ENCODE results near the gene ATP9A. TPM values are rescaled to one million over a fixed set of nuclear protein-coding genes. Genes with fewer than 3 reads are reported as not detected.
A peak's percentile ranks its signal among the peaks of the same experiment; 100 is the strongest.

Gene ATP9A
- total RNA-seq, 1 experiment from 2014 or later = 16.8 TPM

DNA sequence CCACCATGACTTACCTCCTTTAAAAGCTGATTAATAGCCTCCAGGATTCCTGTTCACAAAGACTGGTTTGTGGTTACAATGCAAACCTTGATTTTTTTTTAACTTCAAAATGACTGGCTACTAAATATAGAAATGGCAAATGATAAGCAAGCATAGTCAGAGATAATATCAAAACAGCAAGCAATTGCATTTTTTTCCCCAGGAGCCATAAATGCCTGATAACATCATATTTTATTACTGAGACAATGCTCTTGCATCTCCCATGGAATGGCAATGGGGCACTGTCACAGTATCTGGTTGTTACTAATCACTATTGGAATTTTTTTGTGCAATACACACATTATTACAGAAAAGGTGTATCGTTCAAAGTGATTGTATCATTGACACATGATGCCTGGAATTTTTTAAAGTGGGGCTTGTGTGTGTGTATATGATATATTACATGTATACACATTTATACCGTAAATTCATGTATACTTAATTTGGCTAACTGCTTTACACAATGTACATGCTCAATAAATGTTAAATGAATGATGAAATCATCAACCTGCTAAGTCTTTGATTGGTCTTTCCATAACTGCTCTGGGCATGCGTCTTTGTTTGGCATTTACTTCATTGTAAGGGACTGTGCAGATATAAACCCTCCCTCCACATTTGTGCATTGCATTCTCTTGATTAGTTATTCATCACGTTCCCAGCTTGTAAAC, 35.1 kb upstream of the ATP9A start (continued):
- TF ChIP-seq, protein P1, sequence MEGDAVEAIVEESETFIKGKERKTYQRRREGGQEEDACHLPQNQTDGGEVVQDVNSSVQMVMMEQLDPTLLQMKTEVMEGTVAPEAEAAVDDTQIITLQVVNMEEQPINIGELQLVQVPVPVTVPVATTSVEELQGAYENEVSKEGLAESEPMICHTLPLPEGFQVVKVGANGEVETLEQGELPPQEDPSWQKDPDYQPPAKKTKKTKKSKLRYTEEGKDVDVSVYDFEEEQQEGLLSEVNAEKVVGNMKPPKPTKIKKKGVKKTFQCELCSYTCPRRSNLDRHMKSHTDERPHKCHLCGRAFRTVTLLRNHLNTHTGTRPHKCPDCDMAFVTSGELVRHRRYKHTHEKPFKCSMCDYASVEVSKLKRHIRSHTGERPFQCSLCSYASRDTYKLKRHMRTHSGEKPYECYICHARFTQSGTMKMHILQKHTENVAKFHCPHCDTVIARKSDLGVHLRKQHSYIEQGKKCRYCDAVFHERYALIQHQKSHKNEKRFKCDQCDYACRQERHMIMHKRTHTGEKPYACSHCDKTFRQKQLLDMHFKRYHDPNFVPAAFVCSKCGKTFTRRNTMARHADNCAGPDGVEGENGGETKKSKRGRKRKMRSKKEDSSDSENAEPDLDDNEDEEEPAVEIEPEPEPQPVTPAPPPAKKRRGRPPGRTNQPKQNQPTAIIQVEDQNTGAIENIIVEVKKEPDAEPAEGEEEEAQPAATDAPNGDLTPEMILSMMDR (IDR thresholded peaks at IDR 0.05 in 2 of 3, conservative IDR thresholded peaks at IDR 0.05 in 1 of 3; ENCODE audit: borderline replicate concordance in 1 of 3, insufficient read depth in 1 of 3, low read depth in 2 of 3, low read length in 2 of 3) = no peak
- TF ChIP-seq CBX3 (IDR thresholded peaks at IDR 0.05; ENCODE audit: low read depth) (no peak), FOSL1 (IDR thresholded peaks at IDR 0.05; ENCODE audit: low read depth) (no peak), ZNF274 (IDR thresholded peaks at IDR 0.05; ENCODE audit: low read depth, low read length) (no peak), POLR2AphosphoS5 (IDR thresholded peaks at IDR 0.05; ENCODE audit: low read depth, low read length) (no peak), RAD21 (IDR thresholded peaks at IDR 0.05; ENCODE audit: low read depth) (no peak), SP1 (IDR thresholded peaks at IDR 0.05; ENCODE audit: low read depth) (no peak)

DNA sequence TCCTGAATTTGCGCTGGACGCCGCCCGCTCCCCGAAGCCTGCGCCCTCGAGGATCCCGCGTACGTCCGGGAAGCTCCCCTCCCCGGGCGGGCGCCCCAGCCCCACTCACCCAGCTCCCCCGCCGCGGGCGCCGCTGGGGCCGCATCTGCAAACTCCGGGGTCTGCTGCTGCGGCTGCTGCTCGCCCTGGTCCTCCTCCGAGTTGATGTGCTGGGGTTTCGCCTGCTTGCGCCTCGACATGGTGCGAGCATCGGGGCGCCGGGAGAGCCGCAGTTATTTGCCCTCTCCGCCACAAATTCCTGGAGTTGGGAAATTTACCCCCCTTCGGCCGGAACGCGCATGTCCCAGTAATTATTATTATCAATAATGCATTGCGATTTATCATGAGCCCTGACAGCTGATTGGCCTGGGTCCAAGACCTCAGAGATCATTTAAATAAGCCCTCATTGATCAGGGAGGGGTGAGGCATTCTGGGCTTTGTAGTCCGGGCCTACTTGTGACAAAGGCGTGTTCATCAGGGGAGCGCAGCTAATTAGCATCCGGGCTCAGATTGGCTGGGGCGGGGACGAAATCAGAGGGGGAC, 34.1 kb upstream of the ATP9A start, which contains the start of gene SALL4:
Gene SALL4 (minus strand): TSS at position 352 of the 582 bp plus-strand sequence. CDS start 113 bp downstream, at position 239.
- POLR2A ChIA-PET = no interaction called here
- CTCF ChIA-PET = no interaction called here
- H2AFZ ChIP-seq (ENCODE audit: low read depth, low read length, poor library complexity, severe bottlenecking) = peak within 1 kb of the TSS; percentile 65

More for the DNA sequence above, 34.1 kb upstream of the ATP9A start, which contains the start of gene SALL4:
- H3K27me3 ChIP-seq (ENCODE audit: insufficient read depth, low read length) = no peaks in the 10 kb centered on the region
- DNase-seq (ENCODE audit: low read depth, low spot score) = no peak
- peaks cover 0 to 17% of the 10 kb centered on the region in 2 experiments; a peak in 2 of 4 replicates for H3K4me1 ChIP-seq (ENCODE audit: control insufficient read depth in 1 of 2, insufficient read depth in 2 of 2, low read length in 2 of 2)
- peak within 1 kb of the TSS; percentile 42 to 57 for H3K4me3 ChIP-seq (replicated peaks in 1 of 2; ENCODE audit: low read depth in 1 of 2, low read length in 2 of 2)
- TF ChIP-seq TCF7L2 (IDR thresholded peaks at IDR 0.05; ENCODE audit: borderline replicate concordance, extremely low read depth, insufficient read depth, insufficient read length) (no peak), RAD21 (IDR thresholded peaks at IDR 0.05; ENCODE audit: low read depth) (no peak), FOSL1 (IDR thresholded peaks at IDR 0.05; ENCODE audit: low read depth) (no peak)
- no peaks in the 10 kb centered on the region for H3K9me2 ChIP-seq (ENCODE audit: insufficient read depth)
- H3K36me3 ChIP-seq (ENCODE audit: control insufficient read depth in 1 of 2, insufficient read depth in 2 of 2, low read length in 2 of 2) = no peaks in the 10 kb centered on the region
- no TSS peak for BruUV-seq (replicated peaks)
- RAD21 ChIA-PET (ENCODE audit: low non-redundant PET in 1 of 2, low total read pairs in 2 of 2, uncharacterized antibody in 2 of 2, unreplicated experiment in 2 of 2) = no interaction called here
- H3K27ac ChIP-seq (ENCODE audit: low read depth, low read length) = no peak within 1 kb of the TSS
- peak within 1 kb of the TSS; percentile 87 for H3K4me2 ChIP-seq (ENCODE audit: low read length)
- no peak for ATAC-seq
- no peaks in the 10 kb centered on the region for H3K79me2 ChIP-seq (ENCODE audit: insufficient read depth, low read length)
- no peaks in the 10 kb centered on the region for H4K20me1 ChIP-seq (ENCODE audit: insufficient read depth)
- no peaks in the 10 kb centered on the region for H3K9me3 ChIP-seq (ENCODE audit: control insufficient read depth in 1 of 2, insufficient read depth in 1 of 2, low read depth in 1 of 2, low read length in 2 of 2)
- peak within 1 kb of the TSS; percentile 56 for H3K9ac ChIP-seq (ENCODE audit: low read length)
- intact Hi-C loops (cut with micrococcal nuclease) = loop anchor here (5.0 kb wide), 1 partner anchor 280 kb away; no protein-coding TSS in a partner anchor

Data from HCT116 (cell line).